ENCODE measurements around the gene NLRP6.
"Not testable (repeated sequence)": the region's sequence is repeated elsewhere in the genome, so short reads cannot be mapped to it uniquely, and the experiment has no call there.

NLRP6 gene

GRCh38 chr11:308740-309665 is 30.8 kb downstream of the NLRP6 start:
- DNase-seq (ENCODE audit: low spot score) = not testable (repeated sequence)

- DNase-seq (ENCODE audit: low spot score) = not testable (repeated sequence)
Observed at GRCh38 chr11:309979-310572, 31.9 kb downstream of the NLRP6 start.

DNA sequence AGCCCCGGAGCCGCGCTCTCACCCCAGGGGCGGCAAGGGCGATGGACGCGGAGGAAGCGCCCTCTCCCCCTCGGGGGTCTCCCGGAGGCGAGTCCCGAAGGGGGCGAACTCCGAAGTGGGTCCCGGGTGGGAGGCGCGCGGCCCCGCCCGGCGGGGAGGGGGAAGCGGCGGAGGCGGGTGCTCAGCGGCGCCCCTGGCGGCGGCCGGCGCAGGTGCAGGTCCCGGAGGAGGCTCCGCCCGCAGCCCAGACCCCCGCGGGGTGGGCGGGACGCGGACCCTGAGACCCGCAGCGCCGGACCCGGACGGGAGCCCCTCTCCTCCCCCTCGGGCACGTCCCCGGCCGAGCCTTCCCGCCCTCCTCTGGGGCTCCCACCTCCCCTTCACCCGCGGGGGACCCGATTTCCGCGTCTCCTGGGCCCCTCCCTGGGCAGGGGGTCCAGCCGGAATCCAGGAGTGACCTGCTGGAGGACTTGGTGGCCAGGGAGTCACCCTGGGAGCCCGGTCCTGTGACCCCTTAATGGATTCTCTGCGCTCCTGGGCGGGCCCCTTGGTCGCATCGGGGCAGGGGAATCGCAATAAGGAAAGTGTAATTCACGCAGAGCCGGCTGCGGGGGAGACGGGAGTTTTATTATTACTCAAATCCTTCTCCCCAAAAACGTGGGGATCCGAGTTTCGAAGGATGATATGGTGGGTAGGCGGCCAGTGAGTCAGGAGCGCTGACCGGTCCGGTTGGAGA is 33.0 kb downstream of the NLRP6 start:
- DNase-seq (ENCODE audit: low spot score) = not testable (repeated sequence)

- DNase-seq (ENCODE audit: low spot score) = no peak
Observed at GRCh38 chr11:312092-312816, 34.0 kb downstream of the NLRP6 start.

GRCh38 chr11:313304-313786 is 35.1 kb downstream of the NLRP6 start:
- no peak for DNase-seq (ENCODE audit: low spot score)

GRCh38 chr11:313787-314553 is 35.8 kb downstream of the NLRP6 start, which contains the start of gene IFITM1:
IFITM1 (plus strand) TSS chr11:314040; CDS start chr11:314171, 131 bp downstream.
- DNase-seq (ENCODE audit: low spot score) = no peak

DNA sequence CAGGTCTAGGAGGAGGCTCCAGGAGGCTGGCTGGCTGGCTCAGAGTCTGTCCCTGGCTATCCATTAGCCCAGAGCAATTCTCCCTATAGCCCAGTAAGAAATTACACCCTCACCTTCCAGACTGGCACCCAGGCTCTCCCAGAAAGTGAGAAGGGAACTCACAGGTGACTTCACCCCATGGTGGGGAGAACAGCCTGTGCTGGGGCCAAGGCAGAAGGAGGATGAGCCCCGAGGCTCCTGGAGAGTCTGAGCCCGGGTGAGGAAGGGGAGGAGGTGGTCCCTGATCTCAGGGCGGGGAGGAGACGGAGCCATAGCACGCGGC is 36.3 kb downstream of the NLRP6 start:
- DNase-seq (ENCODE audit: low spot score) = not testable (repeated sequence)

- DNase-seq (ENCODE audit: low spot score) = no peak
Observed at GRCh38 chr11:315051-315481, 36.9 kb downstream of the NLRP6 start.

GRCh38 chr11:315516-315994 is 37.3 kb downstream of the NLRP6 start:
- no peak for DNase-seq (ENCODE audit: low spot score)

GRCh38 chr11:316031-316701 is 38.0 kb downstream of the NLRP6 start:
- no peak for DNase-seq (ENCODE audit: low spot score)

DNA sequence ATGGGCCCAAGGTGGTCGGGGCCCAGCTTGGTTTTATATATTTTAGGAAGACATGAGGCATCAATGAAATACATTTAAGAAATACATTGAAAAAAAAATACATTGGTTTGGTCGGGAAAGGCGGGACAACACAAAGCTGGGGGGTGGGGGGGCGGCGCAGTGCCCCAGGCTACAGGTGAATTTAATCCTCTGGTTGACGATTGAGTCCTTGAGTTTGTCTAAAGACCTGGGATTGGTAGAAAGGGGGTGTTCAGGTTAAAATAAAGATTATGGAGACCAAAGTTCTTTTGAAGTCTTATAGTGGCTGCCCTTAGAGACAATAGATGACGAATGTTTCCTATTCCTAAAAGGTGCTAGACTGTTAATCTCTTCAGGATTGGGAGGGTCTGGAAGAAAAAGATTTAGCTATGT is 38.7 kb downstream of the NLRP6 start:
- DNase-seq (ENCODE audit: low spot score) = no peak

- DNase-seq (ENCODE audit: low spot score) = not testable (repeated sequence)
Observed at GRCh38 chr11:317668-318404, 39.6 kb downstream of the NLRP6 start.

DNA sequence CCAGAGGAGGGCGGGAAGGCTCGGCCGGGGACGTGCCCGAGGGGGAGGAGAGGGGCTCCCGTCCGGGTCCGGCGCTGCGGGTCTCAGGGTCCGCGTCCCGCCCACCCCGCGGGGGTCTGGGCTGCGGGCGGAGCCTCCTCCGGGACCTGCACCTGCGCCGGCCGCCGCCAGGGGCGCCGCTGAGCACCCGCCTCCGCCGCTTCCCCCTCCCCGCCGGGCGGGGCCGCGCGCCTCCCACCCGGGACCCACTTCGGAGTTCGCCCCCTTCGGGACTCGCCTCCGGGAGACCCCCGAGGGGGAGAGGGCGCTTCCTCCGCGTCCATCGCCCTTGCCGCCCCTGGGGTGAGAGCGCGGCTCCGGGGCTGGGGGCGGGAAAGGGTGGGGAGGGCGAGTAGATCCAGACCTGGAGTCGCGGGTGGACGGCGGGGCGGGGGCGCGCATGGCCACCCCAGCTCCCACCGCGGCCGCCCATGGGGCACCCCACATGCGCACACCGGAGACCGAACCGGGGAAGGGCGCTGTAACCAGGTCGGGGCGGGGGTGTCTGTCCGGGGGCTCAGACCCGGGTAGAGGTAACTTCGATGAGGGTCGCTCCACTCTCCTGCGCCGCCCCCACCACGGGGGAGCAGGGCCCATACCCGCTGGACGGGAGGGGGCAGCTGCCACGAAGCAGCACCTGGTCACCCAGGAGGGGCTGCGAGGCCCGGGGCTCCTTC is 40.4 kb downstream of the NLRP6 start:
- not testable (repeated sequence) for DNase-seq (ENCODE audit: low spot score)

DNA sequence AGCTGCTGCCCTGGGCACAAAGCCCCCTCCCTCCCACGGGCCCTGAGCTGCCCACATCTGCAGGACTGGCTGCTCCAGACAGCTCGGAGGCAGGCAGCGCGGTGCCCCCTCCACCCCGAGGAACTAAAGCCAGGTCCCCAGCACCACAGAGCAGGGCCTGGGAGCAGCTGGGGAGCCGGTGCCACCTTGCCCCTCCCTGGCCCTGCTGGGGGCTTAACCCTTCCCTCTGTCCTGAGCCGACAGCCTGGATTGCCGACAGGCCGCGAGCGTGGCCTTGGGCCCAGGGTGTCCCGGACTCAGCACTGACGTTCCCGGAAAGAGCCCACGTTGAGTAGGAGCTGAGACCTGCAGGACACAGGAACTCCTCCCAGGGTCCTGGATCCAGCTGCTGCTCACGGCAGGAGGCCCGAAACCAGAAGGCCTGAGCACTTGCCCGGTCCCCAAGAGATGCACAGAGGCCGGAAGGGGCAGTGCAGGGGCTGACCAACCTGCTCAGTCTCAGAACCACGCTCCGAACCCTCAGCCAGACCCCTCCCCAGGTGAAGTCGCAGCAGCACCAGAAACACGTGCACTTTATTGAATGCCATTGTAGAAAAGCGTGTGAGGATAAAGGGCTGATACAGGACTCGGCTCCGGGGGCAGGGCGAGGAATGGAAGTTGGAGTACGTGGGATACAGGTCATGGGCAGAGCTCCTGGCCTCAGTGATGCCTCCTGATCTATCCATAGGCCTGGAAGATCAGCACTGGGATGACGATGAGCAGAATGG is 41.1 kb downstream of the NLRP6 start:
- not testable (repeated sequence) for DNase-seq (ENCODE audit: low spot score)

DNA sequence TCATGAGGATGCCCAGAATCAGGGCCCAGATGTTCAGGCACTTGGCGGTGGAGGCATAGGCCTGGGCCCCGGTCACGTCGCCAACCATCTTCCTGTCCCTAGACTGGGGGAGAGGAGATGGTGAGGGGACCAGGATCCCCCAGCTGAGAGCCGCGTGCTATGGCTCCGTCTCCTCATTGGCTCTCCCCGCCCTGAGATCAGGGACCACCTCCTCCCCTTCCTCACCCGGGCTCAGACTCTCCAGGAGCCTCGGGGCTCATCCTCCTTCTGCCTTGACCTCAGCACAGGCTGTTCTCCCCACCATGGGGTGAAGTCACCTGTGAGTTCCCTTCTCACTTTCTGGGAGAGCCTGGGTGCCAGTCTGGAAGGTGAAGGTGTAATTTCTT is 41.7 kb downstream of the NLRP6 start:
- DNase-seq (ENCODE audit: low spot score) = not testable (repeated sequence)

DNA sequence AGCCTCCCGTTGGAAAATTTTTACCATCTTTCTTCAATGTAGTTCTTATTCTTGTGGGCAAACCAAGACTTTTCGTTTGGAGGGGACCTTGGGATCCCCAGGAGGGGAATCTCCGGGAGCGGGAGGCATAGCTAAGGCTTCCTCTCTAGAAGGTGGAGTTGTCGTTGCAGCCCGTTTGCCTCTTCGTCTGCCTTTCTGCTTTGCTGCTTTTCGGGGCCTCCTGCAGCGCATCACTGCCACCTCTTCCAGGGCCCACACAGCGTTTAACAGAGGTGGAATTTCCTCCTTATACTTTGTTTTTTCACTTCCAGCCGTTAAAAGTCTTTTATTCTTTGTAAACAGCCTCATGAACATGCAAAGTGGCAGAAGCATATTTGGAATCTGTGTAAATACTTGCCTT is 45.9 kb downstream of the NLRP6 start:
- DNase-seq (ENCODE audit: low spot score) = no peak

GRCh38 chr11:324593-325517 is 46.6 kb downstream of the NLRP6 start:
- not testable (repeated sequence) for DNase-seq (ENCODE audit: low spot score)

Measured in NAMALWA (cell line).